Right lung (tissue), 5 donors: ENCODE data around the gene HDLBP. TPM values are rescaled to one million over a fixed set of nuclear protein-coding genes. Genes with fewer than 3 reads are reported as not detected.
"Not testable (repeated sequence)": the region's sequence is repeated elsewhere in the genome, so short reads cannot be mapped to it uniquely, and the experiment has no call there.

Source experiments
- DNase-seq, 2 donors: peaks; one replicate each; pipeline ENCODE4 v3.0.0-alpha.2; 2013
- polyA plus RNA-seq, 5 donors: library from polyadenylated mRNA; unstranded; fragments of 120-200 nt; gene quantifications; one replicate each; pipeline versions ENCODE4 v1.2.1 to v1.2.3, GENCODE V29; 2013; ENCODE audit warnings: inconsistent platforms in 1 of 5, low replicate concordance in 1 of 5; ENCODE audit not compliant: insufficient read length in 5 of 5, insufficient read depth in 1 of 5

Gene HDLBP
- polyA plus RNA-seq, 5 donors, result 301 to 450 (median 371) TPM

GRCh38 chr2:241308267-241308666 lies 7.2 kb downstream of the HDLBP start:
- no peak for DNase-seq

- DNase-seq, result no peak
Observed at GRCh38 chr2:241307055-241307454, 8.4 kb downstream of the HDLBP start.

- no peak for DNase-seq
Observed at GRCh38 chr2:241304039-241304670, 11.3 kb downstream of the HDLBP start.

GRCh38 chr2:241302759-241303651 lies 12.5 kb downstream of the HDLBP start:
- DNase-seq, result no peak

GRCh38 chr2:241302083-241302482 lies 13.4 kb downstream of the HDLBP start:
- no peak for DNase-seq

GRCh38 chr2:241300000-241300399 lies 15.5 kb downstream of the HDLBP start:
- no peak for DNase-seq

GRCh38 chr2:241298673-241299072 lies 16.8 kb downstream of the HDLBP start:
- no peak for DNase-seq

- DNase-seq, result no peak
Observed at GRCh38 chr2:241296767-241297166, 18.7 kb downstream of the HDLBP start.

- DNase-seq, result no peak
Observed at GRCh38 chr2:241295326-241296095, 20.0 kb downstream of the HDLBP start.

- not testable (repeated sequence) for DNase-seq
Observed at GRCh38 chr2:241293378-241293797, 22.1 kb downstream of the HDLBP start.

GRCh38 chr2:241291977-241292376 lies 23.5 kb downstream of the HDLBP start:
- no peak for DNase-seq

GRCh38 chr2:241291153-241291552 lies 24.3 kb downstream of the HDLBP start:
- DNase-seq, result no peak

GRCh38 chr2:241289597-241289996 lies 25.9 kb downstream of the HDLBP start:
- DNase-seq, result no peak

- DNase-seq, result no peak
Observed at GRCh38 chr2:241289053-241289452, 26.4 kb downstream of the HDLBP start.

GRCh38 chr2:241288324-241288888 lies 27.1 kb downstream of the HDLBP start:
- DNase-seq, result no peak

GRCh38 chr2:241286348-241287090 lies 29.0 kb downstream of the HDLBP start:
- no peak for DNase-seq

- no peak for DNase-seq
Observed at GRCh38 chr2:241285596-241285995, 29.9 kb downstream of the HDLBP start.

- no peak for DNase-seq
Observed at GRCh38 chr2:241282555-241282954, 32.9 kb downstream of the HDLBP start.

GRCh38 chr2:241280291-241280690 lies 35.2 kb downstream of the HDLBP start:
- no peak for DNase-seq

GRCh38 chr2:241279828-241280227 lies 35.6 kb downstream of the HDLBP start:
- no peak for DNase-seq

GRCh38 chr2:241279413-241279812 lies 36.1 kb downstream of the HDLBP start:
- DNase-seq, result no peak
